Thyroid gland (tissue), 4 donors: Measurements from ENCODE around the gene COBLL1. TPM values are rescaled to one million over a fixed set of nuclear protein-coding genes. Genes with fewer than 3 reads are reported as not detected.

Experiments
- DNase-seq, 2 donors: peaks; one replicate each; pipeline ENCODE4 v3.0.0-alpha.2; 2019
- H3K27ac ChIP-seq, 3 donors: fragments of 200-600 bp; sonication (generic); 1 replicate in 2 of 3; 2 replicates in 1 of 3; pipeline ENCODE4 v1.5.1; 2016 to 2019; ENCODE audit warnings: mild to moderate bottlenecking in 1 of 3, moderate library complexity in 1 of 3
- H3K27me3 ChIP-seq: fragments of 200-600 bp; sonication (generic); one replicate; pipeline ENCODE4 v1.5.1; 2019
- H3K36me3 ChIP-seq, 2 donors: fragments of 200-600 bp; sonication (generic); one replicate each; pipeline ENCODE4 v1.5.1; 2016 to 2019
- H3K4me1 ChIP-seq, 2 donors: fragments of 200-600 bp; sonication (generic); one replicate each; pipeline ENCODE4 v1.5.1; 2017 to 2019
- H3K4me3 ChIP-seq, 3 donors: fragments of 200-600 bp; sonication (generic); replicated peaks in 1 of 3; 1 replicate in 2 of 3; 2 replicates in 1 of 3; pipeline ENCODE4 v1.5.1; 2016; ENCODE audit warnings: mild to moderate bottlenecking in 1 of 3
- H3K9me3 ChIP-seq: fragments of 200-600 bp; sonication (generic); one replicate; pipeline ENCODE4 v1.5.1; 2017
- POLR2A ChIP-seq, 2 donors: fragments of 450-650 bp; IDR thresholded peaks; one replicate each; pipeline ENCODE4 v1.6.1; 2017; ENCODE audit warnings: antibody characterized with exemption in 2 of 2, mild to moderate bottlenecking in 2 of 2, moderate library complexity in 1 of 2
- WGBS, 2 donors: methylation state at CpG; one replicate each; pipeline ENCODE4 v1.1.5; 2017; 5-methylcytosine and 5-hydroxymethylcytosine counted together
- intact Hi-C: fragments of 100-400 bp; cut with DNase I; formaldehyde crosslinking; loops from one replicate; pipeline ENCODE4 v1.15.1; 2023
- total RNA-seq, 4 donors: library from RNA; depleted of rRNA; stranded (reverse); fragments of >200 nt; gene quantifications; one replicate each; pipeline ENCODE4 v1.2.3, GENCODE V29; 2016
- TF ChIP-seq, protein P1 (sequence below), 6 experiments: fragments of 200-600 bp in 3 of 6; fragments of 450-650 bp in 3 of 6; sonication (generic) in 3 of 6; IDR thresholded peaks; one replicate each; pipeline ENCODE4 v1.5.1; 2016 to 2019; ENCODE audit warnings: antibody characterized with exemption in 6 of 6, mild to moderate bottlenecking in 2 of 6, inconsistent platforms in 1 of 6, moderate library complexity in 1 of 6

The COBLL1 gene
- total RNA-seq, 4 donors from 2014 or later: 41.8 to 90.8 (median 76.9) TPM

DNA sequence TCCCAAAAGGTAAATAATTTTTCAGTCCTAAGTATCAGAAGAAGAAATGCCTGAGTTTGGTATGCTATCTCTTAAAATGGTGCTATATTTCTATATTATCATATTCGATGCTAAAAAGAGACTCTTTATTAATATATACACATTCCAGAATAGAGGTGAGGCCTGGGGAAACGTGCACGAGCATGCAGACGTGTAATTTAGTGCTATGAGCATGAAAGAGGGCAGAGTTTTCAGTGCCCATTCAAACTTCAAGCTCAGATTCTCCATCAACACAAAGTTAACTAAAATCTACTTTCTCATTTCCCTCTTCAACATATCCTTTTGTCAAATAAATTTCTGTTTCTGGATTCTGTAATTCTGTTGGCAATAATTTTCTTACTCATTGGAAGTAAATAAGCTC, 5.7 kb upstream of the COBLL1 start:
- DNase-seq: no peak
- intact Hi-C loops: loop anchor here (10.0 kb wide), 2 partner anchors 68 to 92 kb away; no protein-coding TSS in a partner anchor
- H3K4me3 ChIP-seq: no peak overlapping the region
- TF ChIP-seq POLR2A (IDR thresholded peaks at IDR 0.05): no peak
- TF ChIP-seq, protein P1, sequence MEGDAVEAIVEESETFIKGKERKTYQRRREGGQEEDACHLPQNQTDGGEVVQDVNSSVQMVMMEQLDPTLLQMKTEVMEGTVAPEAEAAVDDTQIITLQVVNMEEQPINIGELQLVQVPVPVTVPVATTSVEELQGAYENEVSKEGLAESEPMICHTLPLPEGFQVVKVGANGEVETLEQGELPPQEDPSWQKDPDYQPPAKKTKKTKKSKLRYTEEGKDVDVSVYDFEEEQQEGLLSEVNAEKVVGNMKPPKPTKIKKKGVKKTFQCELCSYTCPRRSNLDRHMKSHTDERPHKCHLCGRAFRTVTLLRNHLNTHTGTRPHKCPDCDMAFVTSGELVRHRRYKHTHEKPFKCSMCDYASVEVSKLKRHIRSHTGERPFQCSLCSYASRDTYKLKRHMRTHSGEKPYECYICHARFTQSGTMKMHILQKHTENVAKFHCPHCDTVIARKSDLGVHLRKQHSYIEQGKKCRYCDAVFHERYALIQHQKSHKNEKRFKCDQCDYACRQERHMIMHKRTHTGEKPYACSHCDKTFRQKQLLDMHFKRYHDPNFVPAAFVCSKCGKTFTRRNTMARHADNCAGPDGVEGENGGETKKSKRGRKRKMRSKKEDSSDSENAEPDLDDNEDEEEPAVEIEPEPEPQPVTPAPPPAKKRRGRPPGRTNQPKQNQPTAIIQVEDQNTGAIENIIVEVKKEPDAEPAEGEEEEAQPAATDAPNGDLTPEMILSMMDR (IDR thresholded peaks at IDR 0.05): no peak
- H3K36me3 ChIP-seq: no peaks in the 10 kb centered on the region
- peaks cover 10 to 15% of the 10 kb centered on the region in 2 donors for H3K4me1 ChIP-seq
- H3K9me3 ChIP-seq: no peaks in the 10 kb centered on the region
- no peak overlapping the region for H3K27ac ChIP-seq
- 90 to 92% methylated on average over 4 of the region's 4 CpGs for WGBS, 2 donors
- no peaks in the 10 kb centered on the region for H3K27me3 ChIP-seq

DNA sequence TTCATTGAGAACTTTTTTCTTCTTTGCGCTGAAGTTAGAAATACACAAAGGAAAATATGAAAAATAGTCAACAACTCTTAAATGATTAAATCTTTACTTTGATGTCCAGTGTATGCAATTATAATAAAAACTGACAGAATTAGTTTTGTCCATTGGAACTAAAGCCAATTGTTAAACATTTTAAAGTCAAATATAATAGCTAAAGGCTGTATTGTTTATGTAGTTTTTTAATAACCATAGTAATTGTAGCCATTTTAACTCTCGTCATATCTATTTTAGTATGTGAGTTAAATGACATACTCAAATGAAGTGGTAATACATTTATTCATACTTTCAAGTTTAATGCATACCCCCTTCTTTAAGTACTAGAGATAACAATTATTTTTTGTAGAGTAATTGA, 4.7 kb upstream of the COBLL1 start:
- Histone ChIP-seq H3K27ac (no peak overlapping the region), H3K4me1 (peaks cover 10 to 15% of the 10 kb centered on the region in 2 donors), H3K4me3 (no peak overlapping the region), H3K36me3 (no peaks in the 10 kb centered on the region), H3K27me3 (no peaks in the 10 kb centered on the region), H3K9me3 (no peaks in the 10 kb centered on the region)
- no peak for DNase-seq
- 77 to 97% methylated on average over 2 of the region's 2 CpGs for WGBS, 2 donors
- TF ChIP-seq, protein P1 (IDR thresholded peaks at IDR 0.05): no peak
- no peak for TF ChIP-seq POLR2A (IDR thresholded peaks at IDR 0.05)
- intact Hi-C loops: loop anchor here (10.0 kb wide), 2 partner anchors 69 to 91 kb away; no protein-coding TSS in a partner anchor

DNA sequence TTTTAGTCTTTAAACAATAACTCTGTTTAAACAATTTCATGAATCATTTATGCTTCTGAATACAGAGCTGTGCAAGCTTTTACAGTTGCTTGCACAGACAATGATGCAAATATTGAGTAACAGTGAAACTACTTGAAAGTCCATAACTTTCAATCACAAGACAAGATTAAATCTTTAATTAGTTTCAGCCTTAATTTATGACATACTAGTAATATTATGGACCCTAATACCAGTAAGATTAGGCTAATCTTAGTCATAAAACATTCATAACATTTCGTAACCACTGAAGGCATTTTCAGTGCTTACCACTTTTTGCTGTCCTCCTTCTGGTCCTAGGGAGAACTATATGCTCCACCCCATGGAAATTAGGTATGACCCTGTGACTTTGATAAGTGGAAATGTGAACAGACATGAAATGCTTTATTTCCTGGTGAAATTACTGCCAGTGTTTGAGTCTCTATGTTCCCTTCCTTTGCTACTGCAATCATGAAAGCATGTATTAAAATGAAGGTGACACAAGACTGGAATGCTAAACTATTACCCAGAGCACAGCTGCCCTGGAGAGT, 1.8 kb upstream of the COBLL1 start:
- intact Hi-C loops: loop anchor here (10.0 kb wide), 2 partner anchors 71 to 89 kb away; no protein-coding TSS in a partner anchor
- Histone ChIP-seq H3K4me3 (no peak overlapping the region), H3K36me3 (no peaks in the 10 kb centered on the region), H3K27me3 (no peaks in the 10 kb centered on the region), H3K9me3 (no peaks in the 10 kb centered on the region), H3K4me1 (peaks cover 10 to 28% of the 10 kb centered on the region in 2 donors), H3K27ac (peak overlapping the region in 2 of 3 donors; percentile 20 to 99)
- WGBS, 2 donors: 90 to 91% methylated on average over 1 of the region's 1 CpG
- DNase-seq: no peak
- TF ChIP-seq, protein P1 (IDR thresholded peaks at IDR 0.05): no peak
- TF ChIP-seq POLR2A (IDR thresholded peaks at IDR 0.05): no peak

DNA sequence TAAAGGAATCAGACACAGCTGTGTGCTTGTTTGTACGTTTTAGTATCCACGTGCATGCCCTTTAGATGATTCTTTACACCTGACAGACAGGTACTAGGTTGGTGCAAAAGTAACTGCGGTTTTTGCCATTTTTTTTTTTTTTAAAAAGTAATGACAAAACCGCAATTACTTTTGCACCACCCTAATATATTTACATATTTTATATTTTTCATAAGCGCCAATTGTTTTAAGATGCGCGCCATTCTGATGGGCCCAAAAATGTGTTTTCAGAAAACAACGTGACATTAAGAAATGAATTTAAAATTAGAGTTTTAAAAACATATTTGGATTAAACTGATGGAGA, 972 bp upstream of the COBLL1 start:
- peaks cover 10 to 28% of the 10 kb centered on the region in 2 donors for H3K4me1 ChIP-seq
- intact Hi-C loops: loop anchor here (10.0 kb wide), 2 partner anchors 72 to 88 kb away; no protein-coding TSS in a partner anchor
- H3K27ac ChIP-seq: peak overlapping the region; percentile 96 to 99 (median 99)
- TF ChIP-seq, protein P1 (IDR thresholded peaks at IDR 0.05): no peak
- TF ChIP-seq POLR2A (IDR thresholded peaks at IDR 0.05): no peak
- no peaks in the 10 kb centered on the region for H3K36me3 ChIP-seq
- no peak for DNase-seq
- peak overlapping the region in 1 of 3 donors; percentile 72 for H3K4me3 ChIP-seq
- no peaks in the 10 kb centered on the region for H3K27me3 ChIP-seq
- no peaks in the 10 kb centered on the region for H3K9me3 ChIP-seq
- WGBS, 2 donors: 57 to 59% methylated on average over 8 of the region's 8 CpGs

DNA sequence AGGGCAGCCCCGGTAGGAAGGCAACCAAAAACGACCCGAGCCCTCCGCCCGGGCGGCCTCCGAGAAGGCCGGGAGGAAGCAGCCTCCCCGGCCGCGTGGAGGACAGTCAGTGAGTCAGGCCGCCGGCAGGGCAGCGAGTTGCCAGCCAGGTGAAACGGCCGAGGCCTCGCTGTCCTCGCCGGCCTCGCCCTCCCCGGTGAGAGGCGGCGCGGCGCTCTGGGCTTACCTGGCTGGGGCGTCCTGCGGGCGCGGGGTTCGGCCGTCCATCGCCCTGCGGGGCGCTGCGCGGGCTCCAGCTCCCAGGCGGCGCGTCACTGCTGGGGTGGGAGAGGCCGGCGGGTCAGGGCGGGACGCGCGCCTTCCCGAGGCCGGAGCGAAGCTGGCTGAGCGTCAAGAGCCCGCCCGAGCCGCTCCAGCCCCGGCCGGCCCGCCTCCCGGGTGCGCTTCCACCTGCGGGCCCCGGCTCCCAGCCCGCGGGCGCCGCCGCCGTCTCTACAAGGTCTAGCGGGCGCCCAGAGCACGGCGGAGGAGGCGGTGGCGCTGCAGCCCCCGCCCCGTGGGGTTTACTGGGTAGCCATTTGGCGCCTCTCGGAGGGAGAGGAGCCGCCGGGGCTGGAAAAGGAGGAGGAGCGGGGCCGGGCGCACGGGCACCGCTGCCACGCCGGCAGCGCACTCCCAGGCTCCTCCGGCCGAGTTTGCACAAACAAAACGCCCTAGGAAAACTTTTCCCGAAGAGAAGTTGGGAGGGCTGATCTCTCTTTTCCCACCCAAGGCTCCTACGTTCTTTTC, 499 bp downstream of the COBLL1 start:
- peaks cover 10 to 28% of the 10 kb centered on the region in 2 donors for H3K4me1 ChIP-seq

More for the DNA sequence above, 499 bp downstream of the COBLL1 start:
- WGBS, 2 donors: 0 to 1% methylated on average over 26 to 38 of the region's 90 CpGs
- Histone ChIP-seq H3K27ac (peak overlapping the region; percentile 96 to 99 (median 99)), H3K4me3 (peak overlapping the region; percentile 71 to 79 (median 72)), H3K27me3 (no peaks in the 10 kb centered on the region), H3K9me3 (no peaks in the 10 kb centered on the region), H3K36me3 (no peaks in the 10 kb centered on the region)
- peak in 1 of 2 donors; percentile 59 for TF ChIP-seq POLR2A (IDR thresholded peaks at IDR 0.05)
- TF ChIP-seq, protein P1 (IDR thresholded peaks at IDR 0.05): peak in 2 of 6 experiments; percentile 20 to 33
- intact Hi-C loops: loop anchor here (10.0 kb wide), 2 partner anchors 74 to 86 kb away; no protein-coding TSS in a partner anchor
- peak; percentile 87 for DNase-seq
